ENCODE data around the gene DMBX1.

Gene DMBX1

DNA sequence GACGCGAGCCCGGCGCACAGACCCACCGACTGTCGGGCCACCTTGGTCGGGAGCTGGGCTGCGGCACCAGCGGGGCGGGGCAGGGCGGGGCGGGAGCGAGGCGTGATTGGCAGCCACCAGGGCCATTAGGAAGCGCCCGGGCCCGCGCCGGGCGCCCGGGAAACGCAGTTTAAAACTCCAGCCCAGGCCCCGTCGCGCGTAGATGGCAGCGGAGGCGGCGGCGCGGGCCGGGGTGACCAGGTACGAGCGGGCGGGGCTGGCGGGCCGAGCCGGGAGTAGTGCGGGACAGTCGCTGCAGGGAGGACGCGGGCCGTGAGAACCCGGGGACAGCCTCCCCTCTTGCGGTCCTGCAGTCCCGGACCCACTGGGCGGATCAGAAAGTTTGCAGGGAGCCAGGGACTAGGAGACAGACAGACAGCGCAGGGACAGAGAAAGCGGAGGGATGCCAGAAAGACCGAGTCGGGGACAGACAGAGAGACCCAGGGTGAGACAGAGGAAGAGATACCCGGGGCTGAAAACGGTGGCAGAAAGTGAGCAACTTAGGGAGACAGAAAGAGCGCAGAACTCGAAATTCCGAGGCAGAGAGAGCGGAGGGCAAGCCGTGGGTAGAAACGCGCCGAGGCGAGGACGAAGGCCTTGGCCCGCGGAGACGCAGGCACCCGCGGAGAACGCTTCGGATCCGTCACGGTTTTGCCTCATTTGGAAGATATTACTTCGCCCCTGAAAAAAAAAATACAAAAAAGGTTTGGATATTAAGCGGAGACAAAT, at the start of gene DMBX1:
DMBX1 (plus strand) TSS at position 199 of the 768 bp plus-strand sequence. CDS start 17,175 bp downstream, outside the sequence.
- DNase-seq: no peak

DNA sequence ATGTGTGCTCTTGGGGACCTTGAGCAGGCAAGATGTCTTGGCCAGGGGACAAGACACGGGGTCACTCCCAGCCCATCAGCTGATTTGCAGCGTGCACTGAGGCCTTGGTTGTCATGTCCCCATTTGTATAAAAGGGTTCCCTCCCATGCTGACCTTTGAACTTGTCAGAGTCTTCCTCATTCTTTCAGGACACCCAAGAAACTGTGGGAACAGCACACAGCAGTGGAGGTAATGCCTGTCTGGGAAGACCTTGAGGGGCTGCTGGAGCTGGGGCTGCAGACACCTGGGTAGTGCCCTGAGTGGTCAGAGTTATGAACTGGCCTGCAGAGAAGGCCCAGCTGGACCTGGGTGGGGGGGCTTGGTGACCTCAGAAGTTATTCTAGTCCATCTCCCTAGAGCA, 49.2 kb upstream of the DMBX1 start:
- no peak for DNase-seq

DNA sequence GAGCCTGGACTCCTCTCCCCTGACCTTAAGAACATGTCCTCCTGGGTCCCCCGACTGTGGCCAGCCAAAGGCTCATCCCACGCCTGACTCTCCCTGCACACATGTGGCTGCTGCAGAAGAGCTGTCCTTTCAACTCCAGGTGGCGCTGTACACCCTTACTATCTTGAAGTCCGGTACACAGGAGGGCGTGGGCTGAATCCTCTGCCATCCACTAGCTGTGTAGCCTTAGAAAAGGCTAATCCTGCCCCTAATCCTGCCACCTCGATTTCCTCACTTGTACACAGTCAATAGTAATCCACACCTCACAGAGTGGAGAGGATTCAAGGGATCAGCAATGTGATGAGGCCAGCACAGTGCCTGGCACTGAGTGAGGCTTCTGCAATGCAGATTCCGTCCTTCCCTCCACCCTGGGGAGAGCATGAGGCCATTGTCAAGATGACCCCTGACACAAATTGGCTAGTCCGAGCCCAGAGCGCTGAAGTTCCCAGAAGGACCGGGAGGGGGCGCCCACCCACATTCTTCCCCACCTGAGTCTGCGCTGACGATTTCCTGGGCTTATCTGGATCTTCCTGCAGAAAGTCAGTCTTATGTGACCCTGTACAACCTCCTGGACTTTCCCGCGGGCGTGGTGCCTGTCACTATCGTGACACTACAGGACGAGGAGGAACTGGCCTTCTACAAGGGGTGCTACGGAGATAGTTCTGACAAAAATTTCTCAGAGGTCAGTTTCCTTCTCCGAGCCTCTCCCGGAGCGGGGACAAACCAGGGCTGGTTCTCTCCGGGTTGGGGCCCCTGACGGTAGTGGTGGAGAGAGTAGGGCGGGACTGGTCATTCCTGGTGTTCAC, 47.1 kb upstream of the DMBX1 start:
- DNase-seq: peak; percentile 41

DNA sequence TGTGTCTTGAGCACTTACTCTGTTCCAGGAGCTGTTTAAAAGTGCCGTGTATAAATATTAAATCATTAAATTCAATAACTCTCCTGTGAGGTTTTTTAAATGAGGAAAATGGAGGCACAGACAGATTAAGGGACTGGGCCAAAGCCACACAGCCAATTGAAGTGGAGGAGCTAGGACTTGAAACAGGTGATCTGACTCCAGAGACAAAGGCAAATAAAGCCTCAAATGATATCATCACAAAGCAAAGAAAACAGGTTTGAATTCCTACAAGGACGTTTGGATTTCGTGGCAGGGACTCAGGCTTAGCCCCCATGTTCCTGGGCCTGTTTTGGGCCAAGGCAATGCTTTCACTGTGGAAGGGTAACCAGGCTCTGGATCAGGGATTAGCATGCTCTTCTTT, 45.2 kb upstream of the DMBX1 start:
- no peak for DNase-seq

- no peak for DNase-seq
These were observed 43.8 kb upstream of the DMBX1 start for GRCh38 chr1:46445773-46446256.

DNA sequence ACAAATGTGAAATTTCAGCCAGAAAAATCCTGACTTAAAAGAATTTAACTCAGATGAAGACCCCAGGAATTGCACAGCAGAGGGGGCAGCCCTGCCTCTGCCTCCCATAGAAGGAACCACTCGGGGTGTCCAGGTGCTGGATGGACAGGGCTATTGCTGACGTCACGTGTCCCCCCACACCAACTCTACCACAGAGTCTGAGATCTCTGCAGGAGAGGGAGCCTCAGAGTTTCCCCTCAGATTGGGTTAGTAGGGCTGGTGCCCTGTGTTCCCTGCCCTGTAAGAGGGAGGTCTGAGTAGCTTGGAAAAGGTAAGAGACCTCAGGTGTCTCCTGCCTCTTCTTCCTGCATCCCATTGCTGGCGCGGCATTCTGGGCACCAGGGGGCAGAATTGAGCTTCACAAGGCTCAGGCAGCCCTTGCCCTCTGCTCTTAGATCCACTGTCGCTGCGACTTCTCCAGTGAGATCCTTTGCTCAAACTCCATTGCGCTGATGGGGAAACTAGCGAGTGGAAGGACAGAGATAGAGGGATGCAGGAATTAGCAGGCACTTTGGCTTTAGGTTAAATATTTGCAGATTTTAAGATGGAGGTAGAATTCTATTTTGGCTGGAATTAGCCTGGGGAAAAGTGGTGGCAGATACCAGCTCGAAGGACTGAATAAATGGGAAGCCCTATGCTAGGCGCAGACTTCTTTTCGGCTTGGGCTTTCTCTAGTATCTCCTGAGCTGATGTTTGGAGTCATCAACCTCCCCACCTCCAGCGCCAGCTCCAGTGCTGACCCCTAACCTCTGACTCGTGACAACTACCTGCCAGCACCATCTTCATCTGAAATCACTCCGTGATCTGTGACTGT, 42.8 kb upstream of the DMBX1 start:
- DNase-seq: peak; percentile 4

- DNase-seq: no peak
These were observed 42.0 kb upstream of the DMBX1 start for GRCh38 chr1:46447499-46448108.

GRCh38 chr1:46448109-46448911, 41.3 kb upstream of the DMBX1 start:
- DNase-seq: no peak

GRCh38 chr1:46449223-46450159, 40.1 kb upstream of the DMBX1 start:
- DNase-seq: no peak

DNA sequence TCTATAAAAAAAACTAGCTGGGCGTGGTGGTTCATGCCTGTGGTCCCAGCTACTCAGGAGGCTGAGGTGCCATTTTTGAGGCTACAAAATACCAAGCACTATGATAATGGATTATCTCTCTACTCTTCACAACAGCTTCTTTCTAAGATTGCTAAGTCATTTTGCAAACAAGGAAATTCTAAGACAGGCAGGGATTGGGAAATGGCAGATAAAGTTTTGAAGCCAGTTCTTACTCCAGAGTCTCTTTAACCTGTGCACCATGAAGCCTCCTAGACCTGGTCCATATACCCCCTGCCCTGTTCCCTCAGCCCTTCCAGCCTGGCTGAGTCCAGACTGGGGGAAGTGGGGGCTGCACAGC, 39.5 kb upstream of the DMBX1 start:
- DNase-seq: no peak

DNA sequence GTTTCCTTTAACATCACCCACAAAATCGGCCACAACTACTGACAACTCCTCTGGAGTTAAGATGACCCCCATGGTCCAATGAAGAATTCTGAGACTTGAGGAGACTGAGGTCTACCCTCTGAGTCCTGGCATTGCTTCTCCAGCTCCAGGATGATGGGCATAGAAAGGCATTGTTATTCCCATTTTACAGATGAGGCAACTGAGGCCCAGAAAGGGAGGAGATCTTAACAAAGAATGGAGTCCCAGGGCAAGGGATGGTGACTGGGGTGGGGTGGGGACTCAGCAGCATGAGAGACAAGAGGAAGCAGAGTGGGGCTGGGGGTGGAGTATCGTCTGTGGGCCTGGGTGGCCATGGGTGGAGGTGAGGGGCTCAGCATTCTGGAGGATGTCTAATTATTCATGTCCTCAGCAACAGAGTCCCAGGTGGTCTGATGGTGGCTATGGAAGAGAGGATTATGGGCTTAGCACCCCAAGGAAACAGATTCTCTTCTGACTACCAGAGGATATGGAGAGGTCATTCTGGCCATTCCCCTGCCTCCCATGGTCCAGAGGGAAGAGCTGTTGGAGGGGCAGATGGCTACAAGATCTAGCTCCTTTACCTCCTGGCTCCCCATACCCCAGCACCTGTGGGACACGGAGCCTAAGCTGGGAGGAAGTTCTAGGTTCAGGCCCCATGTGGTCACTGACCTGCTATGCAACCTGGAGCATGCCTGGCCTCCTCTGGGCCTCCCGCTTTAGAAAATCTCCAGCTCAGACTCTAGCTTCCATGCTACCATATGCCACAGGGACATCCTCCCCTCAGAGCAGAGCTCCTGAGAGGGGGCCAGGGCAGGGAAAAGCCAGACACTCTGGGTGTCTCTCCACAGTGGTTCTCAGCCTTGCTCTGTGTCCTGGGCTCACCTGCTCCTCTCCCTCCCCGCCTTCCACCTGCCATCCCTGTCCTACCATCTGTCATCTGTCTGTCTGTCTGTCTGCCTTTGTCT, 37.4 kb upstream of the DMBX1 start:
- DNase-seq: no peak

DNA sequence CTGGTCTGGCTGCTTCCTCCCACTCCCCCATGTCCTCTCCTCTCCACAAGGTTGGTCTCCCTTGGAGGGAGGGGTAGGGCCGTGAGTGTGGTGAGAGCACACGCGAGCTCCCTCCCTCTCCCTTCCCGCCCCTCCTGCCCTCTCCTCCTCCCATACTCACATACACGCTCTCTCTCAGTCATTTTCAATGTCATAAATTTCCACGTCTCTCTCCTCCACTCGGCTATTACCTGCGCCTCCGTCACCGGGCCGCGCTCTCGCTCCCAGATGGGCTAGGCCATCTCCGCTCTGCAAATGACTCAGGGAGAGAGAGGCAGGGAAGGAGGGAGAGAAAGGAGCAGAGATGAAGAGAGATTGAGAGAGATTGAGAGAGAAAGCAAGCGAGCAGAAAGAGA, 36.7 kb upstream of the DMBX1 start:
- no peak for DNase-seq

DNA sequence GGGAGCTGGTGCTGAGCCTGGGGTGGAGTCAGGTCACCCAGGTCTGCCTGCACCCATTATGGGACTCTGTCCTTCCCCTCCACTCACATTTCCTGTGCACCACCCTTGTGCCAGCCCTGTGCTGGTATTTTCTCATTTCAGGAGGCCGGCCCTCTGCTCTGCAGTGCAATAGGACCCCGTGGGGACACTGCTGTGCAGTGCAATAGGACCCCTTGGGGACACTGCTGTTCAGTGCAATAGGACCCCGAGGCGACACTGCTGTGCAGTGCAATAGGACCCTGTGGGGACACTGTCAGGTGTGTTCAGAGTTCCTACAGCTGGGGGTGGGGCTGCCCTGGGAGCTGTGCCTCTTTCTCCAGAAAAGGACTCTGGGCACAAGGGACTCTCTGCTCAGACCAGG, 36.2 kb upstream of the DMBX1 start:
- no peak for DNase-seq

DNA sequence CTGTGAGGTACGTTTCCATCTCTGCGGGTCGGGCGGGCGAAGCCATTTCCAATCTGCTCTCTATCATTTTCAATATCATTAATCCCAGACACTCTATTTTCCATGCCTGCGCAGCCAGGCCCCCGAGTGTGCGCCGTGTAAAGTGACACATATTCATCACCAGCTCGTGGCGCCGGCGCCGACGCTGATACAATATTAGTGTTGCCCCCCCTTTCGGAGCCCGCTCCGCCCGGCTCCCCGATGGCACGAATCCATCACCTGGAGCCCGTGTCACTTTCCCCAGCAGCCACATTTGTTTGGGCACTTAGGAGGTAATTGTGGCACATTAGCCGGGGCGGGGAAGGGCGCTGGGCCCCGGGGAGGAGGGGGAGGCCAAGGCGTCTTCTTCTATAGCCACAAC, 33.7 kb upstream of the DMBX1 start:
- DNase-seq: no peak

DNA sequence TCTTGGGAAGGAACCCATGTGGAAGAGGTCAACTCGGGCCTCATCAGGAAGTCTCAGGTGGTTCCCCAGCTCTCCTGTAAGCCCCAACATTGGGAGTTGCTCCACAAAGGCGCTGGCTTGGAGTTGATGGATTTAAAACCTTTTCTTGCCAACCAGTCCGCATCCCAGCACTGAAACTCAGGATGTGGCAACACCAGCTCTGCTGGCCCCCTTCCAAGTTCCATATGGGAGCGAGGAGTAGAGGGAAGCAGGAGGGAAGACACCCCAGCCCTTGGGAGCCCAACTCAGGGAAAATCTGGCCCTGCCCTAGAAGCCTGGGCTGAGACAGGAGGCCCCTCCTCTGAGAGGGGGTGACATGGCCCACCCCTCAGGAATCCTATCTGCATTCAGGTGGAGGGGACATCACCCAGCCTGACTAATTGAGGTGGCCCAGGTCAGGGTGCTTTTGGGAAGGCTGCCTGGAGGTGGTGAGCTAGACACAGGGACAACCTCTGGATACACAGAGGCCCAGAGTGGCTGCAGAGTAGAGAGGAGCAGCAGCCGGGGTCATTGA, 33.1 kb upstream of the DMBX1 start:
- no peak for DNase-seq

DNA sequence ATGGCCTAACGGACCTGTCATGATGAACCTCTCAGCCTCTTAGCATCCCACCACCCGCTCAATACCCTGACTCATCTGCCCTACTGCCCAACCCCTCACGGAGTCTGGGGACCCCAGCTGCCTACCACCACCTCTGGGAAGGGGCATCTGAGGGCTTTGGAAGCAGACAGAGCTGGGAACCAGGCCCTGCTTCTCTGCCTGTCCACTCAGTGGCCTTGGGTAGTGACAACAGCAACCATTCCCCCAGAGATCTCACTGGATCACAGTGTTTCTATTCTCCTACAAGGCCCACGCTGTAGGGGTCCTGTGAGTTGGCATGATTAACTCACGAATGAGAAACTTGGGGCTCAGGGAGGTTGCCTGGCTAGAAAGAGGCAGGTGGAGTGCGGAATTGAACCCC, 32.5 kb upstream of the DMBX1 start:
- DNase-seq: no peak

DNA sequence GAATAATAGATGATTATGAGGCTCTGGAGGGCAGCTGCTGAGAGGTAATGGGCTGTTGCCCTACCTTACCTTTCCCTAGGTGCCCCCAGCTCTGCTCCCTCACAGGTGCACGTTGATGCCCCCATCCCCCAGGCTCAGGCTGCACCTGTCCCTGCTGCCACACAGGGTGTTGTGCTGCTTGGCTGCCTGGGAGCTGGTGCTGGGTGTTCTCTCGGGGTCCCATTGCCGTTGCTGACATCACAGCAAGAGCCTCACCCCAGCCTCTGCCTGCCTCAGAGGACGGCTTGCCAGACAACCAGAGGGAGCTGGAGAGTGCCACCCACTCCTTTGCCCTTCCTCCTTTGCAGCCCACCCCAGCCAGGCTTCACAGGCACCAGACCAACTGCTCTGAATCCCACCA, 31.4 kb upstream of the DMBX1 start:
- DNase-seq: no peak

DNA sequence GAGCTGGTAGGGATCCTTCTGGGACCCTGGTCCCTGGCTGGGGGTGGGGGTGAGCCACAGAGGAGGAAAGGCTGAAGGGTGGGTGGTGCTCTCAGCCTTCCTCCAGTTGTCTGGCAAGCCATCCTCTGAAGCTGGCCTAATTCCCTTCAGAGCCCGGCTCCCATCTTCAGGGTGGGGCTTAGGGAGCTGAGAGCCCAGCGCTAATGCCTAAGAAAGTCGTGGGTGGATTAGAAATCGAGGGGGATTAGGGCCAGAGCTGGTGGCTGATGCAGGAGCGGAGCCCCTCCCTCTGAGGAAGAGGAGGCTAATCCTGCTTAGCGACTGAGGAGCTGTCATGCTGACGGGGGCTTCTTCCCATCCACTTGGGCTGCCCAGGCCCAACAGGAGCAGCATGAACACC, 30.8 kb upstream of the DMBX1 start:
- DNase-seq: no peak

DNA sequence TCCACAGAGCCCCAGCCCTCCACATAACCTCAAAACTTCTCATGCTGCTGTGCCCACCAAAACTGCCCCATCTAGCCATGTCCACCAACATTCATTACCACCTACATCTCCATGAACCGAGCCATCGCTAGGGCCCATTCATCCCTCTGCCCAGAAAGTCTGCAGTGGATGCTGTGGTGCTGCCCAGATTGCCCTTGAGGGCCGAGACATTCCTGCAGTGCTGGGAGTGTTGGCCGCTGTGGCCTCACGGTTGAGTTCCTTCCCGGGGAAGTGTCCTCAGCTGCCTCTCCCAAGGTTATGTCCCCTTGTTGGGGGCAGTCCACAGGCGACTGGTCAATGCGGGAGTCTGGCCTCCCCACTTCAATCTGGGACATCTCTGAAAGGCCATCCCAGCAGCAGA, 30.3 kb upstream of the DMBX1 start:
- no peak for DNase-seq
